Activated CD8-positive, alpha-beta memory T cell treated with anti-CD3 and anti-CD28 coated beads for 24 hours (primary cell): Measurements from ENCODE around the gene ANKRD33B.
"Not testable (repeated sequence)": the region's sequence is repeated elsewhere in the genome, so short reads cannot be mapped to it uniquely, and the experiment has no call there.

Experiments used
- DNase-seq: peaks from one replicate; pipeline ENCODE4 v3.0.0-alpha.2; 2020

ANKRD33B gene

DNA sequence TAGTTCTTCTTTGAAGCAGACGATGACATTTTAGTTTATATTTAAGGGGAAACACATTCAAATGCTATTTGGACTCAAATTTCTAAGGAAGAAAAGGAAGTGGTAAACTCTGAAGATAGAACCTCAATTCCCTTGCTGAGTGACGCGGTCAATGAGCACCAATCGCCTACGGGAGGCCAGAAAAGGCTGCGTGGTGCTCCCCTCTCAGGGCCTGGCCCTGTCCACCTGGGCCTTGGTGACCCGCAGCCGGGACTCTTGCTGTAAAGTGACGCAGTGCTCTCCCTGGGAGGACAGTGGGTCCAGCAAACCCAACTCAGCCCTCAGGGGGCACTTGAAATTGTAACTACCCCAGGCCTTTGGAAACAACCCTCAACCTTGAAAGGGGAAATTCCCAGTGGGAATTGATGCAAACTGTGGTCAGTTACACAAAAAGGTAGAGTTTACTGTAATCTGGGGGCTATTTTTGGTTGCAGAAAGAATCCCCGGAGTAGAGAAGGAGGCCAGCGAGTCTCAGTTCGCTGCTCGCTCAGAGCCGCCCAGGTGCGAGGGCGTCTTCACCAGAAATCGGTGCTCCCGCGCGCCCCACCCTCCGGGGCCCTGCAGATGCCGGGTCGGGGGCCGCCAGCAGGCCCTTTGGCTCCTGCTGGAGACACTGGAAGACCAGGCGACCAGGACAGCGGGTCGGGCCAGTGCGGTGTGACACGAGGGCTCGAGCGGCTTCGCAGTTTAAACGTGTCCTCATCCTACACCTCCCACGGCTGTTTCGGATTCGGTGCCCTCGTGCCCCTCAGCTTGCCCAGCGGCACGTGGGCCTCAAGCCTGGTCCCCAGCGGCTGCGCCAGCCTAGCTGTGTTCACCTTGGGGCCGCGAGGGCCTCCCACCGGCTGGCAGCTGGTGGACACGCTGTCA is 1.4 kb upstream of the ANKRD33B start:
- no peak for DNase-seq

DNA sequence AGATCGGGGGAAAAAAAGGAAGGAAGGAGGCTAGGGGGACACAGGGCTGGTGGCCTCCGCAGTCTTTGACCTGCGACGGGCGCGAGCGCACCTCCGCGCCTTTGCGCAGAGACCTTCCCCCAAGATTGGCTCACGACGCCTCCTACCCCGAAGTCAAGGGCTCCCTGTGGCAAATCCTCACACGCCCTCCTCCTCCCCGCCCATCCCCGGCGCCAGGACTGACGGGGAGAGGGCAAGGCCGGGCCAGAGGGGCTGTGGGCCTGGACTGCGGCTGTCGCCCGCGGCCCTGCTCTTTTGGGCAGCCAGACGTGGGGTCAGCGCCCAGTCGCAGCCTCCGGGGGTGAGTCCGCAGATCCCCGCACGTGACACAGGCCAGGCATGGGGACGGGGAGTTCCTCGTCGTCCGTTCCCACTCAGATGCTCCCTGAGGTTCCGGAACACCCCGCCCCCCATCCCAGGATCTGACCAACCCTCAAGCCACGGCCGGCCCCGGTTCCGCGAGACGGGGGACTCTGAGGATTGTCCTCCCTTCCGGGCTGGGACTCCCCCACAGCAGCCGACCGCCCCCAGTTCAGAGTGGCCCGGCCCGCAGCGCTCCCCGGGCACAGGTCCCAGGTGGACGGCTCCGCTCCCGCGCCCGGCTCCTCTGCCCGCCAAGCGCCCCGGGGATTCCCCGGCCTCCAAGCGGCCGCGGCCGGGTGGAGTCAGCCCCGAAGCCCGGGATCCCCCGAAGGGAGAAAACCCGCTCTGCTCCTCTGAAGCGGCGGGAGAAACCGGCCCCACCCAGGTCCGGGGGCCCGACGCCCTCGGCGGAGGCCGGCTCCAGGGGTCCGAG is 543 bp upstream of the ANKRD33B start:
- DNase-seq: no peak

GRCh38 chr5:10564838-10565784 is 1.2 kb downstream of the ANKRD33B start:
- peak; percentile 69 for DNase-seq

DNA sequence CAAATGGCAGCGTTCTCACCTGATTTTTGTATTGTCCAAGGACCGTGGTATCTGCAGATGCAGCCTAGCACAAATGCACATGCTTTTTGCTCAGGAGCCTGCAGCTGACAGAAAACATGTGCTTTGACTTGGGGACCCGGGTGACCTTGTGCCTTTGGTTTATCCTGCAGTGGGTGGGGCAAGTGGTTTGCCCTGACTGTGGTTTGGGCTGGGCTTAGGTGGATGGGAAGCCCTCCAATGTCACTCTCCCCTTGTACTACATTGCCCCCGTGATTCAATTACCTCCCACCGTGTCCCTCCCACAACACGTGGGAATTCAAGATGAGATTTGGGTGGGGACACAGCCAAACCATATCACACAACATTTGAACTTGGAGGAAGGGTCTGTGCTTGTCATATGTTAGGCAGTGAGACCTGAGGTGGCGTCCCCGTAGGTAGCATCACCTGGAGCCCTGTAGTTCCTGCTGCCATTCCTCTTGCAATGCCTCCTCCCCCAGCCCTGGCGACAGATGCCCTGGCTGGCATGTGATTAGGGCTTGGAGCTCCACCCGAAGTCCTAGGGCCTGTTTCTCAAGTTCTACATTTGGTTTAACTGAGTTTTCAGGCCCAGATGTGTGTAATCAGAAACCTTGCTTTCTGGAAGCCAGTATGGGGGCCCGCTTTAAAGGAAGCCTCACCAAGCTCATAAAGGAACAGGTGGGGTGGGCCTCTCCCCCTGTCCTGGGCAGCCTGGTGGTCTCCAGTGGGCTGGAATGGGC is 2.1 kb downstream of the ANKRD33B start:
- no peak for DNase-seq

DNA sequence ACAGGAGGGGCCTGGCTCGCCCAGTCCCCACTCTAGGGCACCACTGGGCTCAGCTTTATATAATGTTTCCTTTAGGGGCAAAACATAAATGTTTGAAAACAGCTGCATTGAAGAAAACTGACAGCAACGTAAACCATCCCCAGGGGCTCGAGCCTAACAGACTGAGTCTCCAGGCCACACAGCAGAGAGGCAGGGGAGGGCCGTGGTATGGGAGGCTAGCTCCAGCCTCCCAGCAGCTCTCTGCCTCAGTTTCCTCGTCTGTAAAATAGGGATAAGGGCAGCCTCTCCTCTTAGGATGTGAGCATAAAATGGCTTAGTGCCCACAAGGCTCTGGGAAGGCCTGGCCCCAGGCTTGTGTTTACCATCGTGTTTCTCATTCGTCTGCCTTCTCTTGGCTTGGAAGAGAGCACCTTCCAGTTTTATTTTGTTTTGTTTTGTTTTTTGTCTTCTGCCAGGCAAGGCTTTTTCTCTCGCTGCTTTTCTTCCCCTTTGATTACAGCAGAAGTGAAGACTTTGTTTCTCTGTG is 2.7 kb downstream of the ANKRD33B start:
- peak; percentile 46 for DNase-seq

DNA sequence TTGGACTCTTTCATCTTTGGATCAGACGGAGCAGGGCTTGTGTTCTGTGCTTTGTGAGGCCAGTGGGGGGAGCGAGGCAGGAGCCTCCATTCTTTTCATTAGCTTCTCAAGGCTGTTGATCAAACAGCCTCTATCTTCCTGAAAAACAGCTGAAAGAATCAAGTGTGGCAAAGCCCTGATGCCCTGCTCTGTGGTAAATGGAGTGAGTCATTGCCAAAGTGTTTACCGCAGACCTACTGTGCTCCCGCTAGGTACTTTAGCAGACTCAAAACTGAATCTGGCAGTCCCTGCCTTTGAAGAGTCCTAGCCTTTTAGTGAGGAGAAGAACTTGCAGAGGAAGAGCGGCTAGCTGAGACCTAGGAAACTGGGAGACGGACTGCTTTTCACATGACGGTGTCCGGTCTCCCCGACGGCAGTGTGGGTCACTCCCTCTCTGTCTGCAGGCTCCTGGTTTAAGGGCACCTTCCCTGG is 3.3 kb downstream of the ANKRD33B start:
- peak; percentile 47 for DNase-seq

GRCh38 chr5:10567781-10568321 is 4.0 kb downstream of the ANKRD33B start:
- no peak for DNase-seq

DNA sequence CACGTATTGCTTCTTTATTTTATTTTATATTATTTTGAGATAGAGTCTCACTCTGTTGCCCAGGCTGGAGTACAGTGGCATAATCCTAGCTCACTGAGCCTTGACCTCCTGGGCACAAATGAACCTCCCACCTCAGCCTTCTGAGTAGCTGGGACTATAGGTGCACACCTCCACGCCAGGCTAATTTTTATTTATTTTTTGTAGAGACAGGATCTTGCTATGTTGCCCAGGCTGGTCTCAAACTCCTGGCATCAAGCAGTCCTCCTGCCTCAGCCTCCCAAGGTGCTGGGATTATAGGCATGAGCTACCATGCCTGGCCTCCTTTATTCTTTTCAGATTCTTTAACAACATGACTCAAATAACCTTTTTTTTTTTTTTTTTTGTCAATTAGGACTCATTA is 6.7 kb downstream of the ANKRD33B start:
- DNase-seq: not testable (repeated sequence)

- no peak for DNase-seq
Measured at GRCh38 chr5:10572451-10572850, 8.6 kb downstream of the ANKRD33B start.

GRCh38 chr5:10573487-10574145 is 9.7 kb downstream of the ANKRD33B start:
- no peak for DNase-seq

- DNase-seq: not testable (repeated sequence)
Measured at GRCh38 chr5:10574879-10575278, 11.0 kb downstream of the ANKRD33B start.

DNA sequence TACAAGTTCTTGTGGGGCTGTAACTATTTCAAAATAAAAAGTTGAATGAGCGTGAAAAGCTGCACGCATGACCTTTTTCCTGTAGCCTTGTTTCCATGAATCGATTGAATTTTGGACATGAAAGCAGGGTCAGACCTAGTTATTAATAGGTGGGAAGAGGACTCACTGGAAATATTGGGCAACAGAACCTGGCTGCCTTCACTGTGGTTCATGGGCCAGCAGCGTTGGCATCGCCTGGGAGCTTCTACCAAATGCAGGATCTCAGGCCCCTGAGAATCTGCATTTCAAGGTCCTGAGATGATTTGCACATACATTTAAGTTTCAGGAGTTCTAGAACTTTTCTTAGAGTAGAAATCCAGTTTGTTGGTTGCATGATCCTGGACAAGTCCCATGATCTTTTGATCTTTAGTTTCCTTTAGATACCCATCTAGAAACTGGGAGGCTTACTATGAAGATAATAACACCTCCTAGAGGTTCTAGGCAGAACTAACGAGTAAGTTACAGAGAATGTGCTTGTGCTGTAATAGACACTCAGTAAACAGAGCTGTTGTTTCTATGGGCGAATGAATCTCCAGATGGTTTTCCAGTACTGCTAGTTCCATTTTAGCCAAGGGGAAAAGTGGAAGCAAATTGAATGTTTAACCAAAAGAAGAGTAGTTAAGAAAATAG is 12.4 kb downstream of the ANKRD33B start:
- DNase-seq: peak; percentile 5

DNA sequence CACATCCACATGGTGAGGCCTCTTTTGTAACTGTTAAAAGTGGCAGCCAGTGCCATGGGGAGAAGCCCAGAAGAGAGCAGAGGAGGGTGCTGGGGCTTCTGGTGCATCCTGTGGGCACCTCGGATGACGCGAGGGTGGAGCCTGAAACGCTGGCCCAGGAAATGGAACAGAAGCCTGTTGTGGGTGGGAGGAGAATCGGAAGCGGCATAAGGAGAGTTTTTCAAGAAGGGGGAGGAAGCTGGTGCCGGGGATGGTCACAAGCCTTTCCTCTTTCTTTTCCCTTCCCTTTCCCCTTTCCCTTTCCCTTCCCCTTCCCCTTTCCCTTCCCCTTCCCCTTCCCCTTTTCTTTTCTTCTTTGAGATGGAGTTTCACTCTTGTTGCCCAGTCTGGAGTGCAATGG is 12.9 kb downstream of the ANKRD33B start:
- peak; percentile 40 for DNase-seq

DNA sequence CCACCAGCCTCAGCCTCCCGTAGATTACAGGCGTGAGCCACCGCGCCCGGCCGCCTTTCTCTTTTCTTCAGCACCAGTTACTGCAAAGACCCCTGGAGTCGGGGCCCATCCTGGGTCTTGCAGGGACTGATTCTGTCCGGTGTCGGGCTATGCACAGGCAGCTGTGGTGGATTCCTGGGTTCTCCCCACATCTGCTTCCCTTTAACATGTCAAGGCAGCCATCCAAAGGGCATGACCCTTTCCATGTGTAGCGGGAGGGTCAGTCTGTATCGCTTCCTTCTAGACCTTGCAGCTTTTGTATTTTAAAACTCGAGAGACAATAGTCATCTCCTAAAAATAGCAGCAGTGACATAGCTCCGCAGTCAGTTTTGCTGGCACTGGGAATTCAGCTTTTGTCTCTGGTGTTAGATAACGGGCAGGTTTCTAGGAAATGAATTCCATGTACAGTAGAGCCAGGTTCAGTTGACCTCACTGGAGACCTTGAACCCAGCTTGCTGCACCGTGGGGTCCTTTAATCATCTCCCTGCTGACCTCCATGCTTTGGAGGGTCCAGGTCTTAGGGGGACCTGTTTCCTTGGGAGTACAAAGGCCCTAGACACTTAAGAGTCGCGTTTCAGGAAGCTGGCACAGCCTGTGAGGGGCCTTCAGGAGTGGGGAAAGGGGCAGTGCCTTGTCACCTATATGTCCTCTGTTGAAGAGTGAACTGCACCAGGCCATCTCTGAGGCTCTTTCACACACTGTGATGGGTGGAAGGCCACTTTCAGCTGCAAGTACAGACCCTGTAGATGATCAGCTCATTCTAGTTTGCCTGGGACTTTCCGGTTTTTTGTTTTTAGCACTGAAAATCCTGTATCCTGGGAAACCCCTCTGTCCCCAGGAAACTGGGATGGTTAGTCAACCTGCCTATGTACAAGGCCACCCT is 13.8 kb downstream of the ANKRD33B start:
- DNase-seq: peak; percentile 56

DNA sequence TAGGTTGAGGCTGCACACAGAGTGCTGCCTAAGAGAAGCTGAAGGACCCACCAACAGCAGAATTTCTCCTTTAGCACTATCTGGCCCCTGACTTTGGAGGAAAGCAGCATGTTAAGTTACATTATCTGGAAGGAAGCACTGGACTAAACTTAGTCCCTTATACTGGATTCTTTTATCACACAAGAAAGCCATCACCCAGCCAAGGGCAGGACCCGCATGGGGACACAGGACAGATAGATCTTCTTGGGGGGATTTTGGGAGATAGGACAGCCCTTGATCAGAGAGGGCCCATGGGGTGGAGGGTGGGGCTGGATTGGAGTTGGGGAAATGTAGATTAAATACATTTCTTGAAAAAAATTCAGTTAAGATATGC is 14.4 kb downstream of the ANKRD33B start:
- DNase-seq: no peak

DNA sequence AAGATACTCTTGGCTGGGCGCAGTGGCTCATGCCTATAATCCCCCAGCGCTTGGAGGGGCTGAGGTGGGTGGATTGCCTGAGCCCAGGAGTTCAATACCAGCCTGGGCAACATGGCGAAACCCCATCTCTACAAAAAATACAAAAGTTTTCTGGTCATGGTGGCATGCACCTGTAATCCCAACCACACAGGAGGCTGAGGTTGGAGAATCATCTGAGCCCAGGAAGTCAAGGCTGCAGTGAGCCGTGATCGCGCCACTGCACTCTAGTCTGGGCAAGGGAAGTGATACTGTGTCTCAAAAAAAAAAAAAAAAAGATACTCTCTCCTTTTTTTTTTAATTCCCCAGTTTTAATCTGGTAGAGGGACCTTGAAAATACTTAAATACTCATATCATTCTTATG is 15.0 kb downstream of the ANKRD33B start:
- DNase-seq: peak; percentile 49

- peak; percentile 43 for DNase-seq
Measured at GRCh38 chr5:10579536-10580521, 16.0 kb downstream of the ANKRD33B start.
